ENCODE data around the gene PRPF19.

DNA sequence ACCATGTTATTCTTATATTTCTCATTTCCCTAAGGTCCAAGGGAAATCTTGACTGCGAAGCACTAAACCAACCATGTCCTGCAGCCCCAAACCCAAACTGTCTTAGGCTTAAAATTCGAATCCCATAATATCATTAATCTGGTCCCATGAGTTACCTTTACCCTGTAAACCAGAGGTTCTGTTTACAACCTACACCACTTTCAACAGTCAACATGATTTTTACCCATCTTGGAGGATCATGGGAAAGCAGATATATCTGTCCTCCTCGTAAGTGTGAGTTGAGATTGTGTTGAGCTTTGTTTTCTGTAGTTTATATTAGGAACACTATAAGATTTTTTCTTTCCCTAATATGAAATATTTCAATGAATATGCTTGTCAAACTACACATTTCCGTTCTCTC lies 6.4 kb downstream of the PRPF19 start:
- TF ChIP-seq, protein P1, sequence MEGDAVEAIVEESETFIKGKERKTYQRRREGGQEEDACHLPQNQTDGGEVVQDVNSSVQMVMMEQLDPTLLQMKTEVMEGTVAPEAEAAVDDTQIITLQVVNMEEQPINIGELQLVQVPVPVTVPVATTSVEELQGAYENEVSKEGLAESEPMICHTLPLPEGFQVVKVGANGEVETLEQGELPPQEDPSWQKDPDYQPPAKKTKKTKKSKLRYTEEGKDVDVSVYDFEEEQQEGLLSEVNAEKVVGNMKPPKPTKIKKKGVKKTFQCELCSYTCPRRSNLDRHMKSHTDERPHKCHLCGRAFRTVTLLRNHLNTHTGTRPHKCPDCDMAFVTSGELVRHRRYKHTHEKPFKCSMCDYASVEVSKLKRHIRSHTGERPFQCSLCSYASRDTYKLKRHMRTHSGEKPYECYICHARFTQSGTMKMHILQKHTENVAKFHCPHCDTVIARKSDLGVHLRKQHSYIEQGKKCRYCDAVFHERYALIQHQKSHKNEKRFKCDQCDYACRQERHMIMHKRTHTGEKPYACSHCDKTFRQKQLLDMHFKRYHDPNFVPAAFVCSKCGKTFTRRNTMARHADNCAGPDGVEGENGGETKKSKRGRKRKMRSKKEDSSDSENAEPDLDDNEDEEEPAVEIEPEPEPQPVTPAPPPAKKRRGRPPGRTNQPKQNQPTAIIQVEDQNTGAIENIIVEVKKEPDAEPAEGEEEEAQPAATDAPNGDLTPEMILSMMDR (optimal IDR thresholded peaks at IDR 0.05 in 1 of 3, IDR thresholded peaks at IDR 0.05 in 1 of 3, conservative IDR thresholded peaks at IDR 0.05 in 1 of 3; ENCODE audit: extremely low read depth in 1 of 3, insufficient read depth in 2 of 3, low read length in 3 of 3), result no peak
- TF ChIP-seq EZH2 (IDR thresholded peaks at IDR 0.05; ENCODE audit: low read length), result no peak
